Upper lobe of right lung (tissue), 1 donor: ENCODE data around the gene TDRD12. TPM values are rescaled to one million over a fixed set of nuclear protein-coding genes. Genes with fewer than 3 reads are reported as not detected.

Experiments
- ATAC-seq: fragments of 200-7000 bp; cut with Tn5 transposase; one replicate; pipeline ENCODE4 v1.9.1; 2020; ENCODE audit warnings: mild to moderate bottlenecking, moderate library complexity
- DNase-seq: peaks from one replicate; pipeline ENCODE4 v3.0.0-alpha.2; 2020
- H3K27ac ChIP-seq: fragments of 200-600 bp; one replicate; pipeline ENCODE4 v1.8.0; 2022
- H3K27me3 ChIP-seq: fragments of 200-600 bp; one replicate; pipeline ENCODE4 v1.8.0; 2022; ENCODE audit warnings: mild to moderate bottlenecking
- H3K36me3 ChIP-seq: fragments of 200-600 bp; one replicate; pipeline ENCODE4 v1.8.0; 2022
- H3K4me1 ChIP-seq: fragments of 200-600 bp; one replicate; pipeline ENCODE4 v1.8.0; 2022
- H3K4me3 ChIP-seq: fragments of 200-600 bp; one replicate; pipeline ENCODE4 v1.8.0; 2022; ENCODE audit warnings: mild to moderate bottlenecking
- H3K9me3 ChIP-seq: fragments of 200-600 bp; one replicate; pipeline ENCODE4 v1.8.0; 2022
- intact Hi-C: fragments of 100-400 bp; cut with DNase I; formaldehyde crosslinking; loops from one replicate; pipeline ENCODE4 v1.11.0; 2022
- total RNA-seq: library from RNA; stranded (reverse); fragmentation: NEBNext Ultra II Directional; extraction: Animal tissue kit (Norgen Biotek cat#: 25700); gene quantifications from one replicate; pipeline ENCODE4 v1.2.1, GENCODE V29; 2021
- TF ChIP-seq, protein P1 (sequence below): fragments of 200-600 bp; IDR thresholded peaks from one replicate; pipeline ENCODE4 v1.8.0; 2022; ENCODE audit warnings: antibody characterized with exemption
- donor health status: DM: no; HTN: yes; CAD: no; lungs with severe emphysema.

The TDRD12 gene
- total RNA-seq, 1 donor from 2014 or later: not detected

DNA sequence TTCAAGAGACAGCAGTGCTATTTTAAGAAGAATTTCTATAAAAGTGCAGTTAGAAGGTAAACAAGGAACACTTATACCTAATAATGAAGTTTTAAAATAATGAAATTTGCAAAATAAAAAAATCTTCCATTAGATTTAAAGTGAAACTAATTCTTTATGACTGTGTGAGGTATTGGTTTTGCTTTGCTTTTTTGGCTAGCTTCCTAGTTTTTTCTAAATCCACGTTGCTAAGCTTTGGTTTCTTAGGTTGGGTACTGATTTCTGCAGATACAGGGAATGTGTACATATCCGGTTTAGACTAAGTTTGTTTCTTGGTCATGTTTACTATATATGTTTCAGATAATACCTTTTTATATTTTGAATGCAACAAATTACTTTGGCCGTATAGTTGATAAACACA, 90.2 kb downstream of the TDRD12 start:
- intact Hi-C loops: no loop called here

DNA sequence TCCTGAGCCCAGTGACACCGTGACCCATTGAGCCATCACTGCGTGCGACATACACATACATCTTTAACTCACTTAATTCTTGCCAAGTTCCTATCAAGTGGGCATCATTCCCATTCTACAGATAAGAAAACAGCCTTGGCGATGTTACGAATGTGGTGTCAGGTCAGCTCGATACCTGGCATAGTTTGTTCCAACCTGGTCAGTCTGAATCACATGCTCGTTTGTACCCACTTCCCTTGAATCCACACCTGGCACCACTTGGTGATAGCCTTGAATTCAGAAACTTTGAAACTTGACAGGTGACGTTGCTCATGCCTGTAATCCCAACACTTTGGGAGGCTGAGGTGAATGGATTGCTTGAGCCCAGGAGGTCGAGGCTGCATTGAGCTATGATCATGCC, 90.9 kb downstream of the TDRD12 start:
- H3K27me3 ChIP-seq: no peaks in the 10 kb centered on the region
- no peak overlapping the region for H3K4me3 ChIP-seq
- no peaks in the 10 kb centered on the region for H3K9me3 ChIP-seq
- no peaks in the 10 kb centered on the region for H3K4me1 ChIP-seq
- ATAC-seq: no peak
- TF ChIP-seq, protein P1, sequence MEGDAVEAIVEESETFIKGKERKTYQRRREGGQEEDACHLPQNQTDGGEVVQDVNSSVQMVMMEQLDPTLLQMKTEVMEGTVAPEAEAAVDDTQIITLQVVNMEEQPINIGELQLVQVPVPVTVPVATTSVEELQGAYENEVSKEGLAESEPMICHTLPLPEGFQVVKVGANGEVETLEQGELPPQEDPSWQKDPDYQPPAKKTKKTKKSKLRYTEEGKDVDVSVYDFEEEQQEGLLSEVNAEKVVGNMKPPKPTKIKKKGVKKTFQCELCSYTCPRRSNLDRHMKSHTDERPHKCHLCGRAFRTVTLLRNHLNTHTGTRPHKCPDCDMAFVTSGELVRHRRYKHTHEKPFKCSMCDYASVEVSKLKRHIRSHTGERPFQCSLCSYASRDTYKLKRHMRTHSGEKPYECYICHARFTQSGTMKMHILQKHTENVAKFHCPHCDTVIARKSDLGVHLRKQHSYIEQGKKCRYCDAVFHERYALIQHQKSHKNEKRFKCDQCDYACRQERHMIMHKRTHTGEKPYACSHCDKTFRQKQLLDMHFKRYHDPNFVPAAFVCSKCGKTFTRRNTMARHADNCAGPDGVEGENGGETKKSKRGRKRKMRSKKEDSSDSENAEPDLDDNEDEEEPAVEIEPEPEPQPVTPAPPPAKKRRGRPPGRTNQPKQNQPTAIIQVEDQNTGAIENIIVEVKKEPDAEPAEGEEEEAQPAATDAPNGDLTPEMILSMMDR: no peak
- intact Hi-C loops: no loop called here
- no peak overlapping the region for H3K27ac ChIP-seq
- H3K36me3 ChIP-seq: no peaks in the 10 kb centered on the region
- peak; percentile 15 for DNase-seq

More for the DNA sequence above, 90.2 kb downstream of the TDRD12 start:
- no peak overlapping the region for H3K27ac ChIP-seq
- no peaks in the 10 kb centered on the region for H3K9me3 ChIP-seq
- H3K4me3 ChIP-seq: no peak overlapping the region
- ATAC-seq: no peak
- TF ChIP-seq, protein P1: no peak
- no peaks in the 10 kb centered on the region for H3K27me3 ChIP-seq
- DNase-seq: no peak
- H3K36me3 ChIP-seq: no peaks in the 10 kb centered on the region
- H3K4me1 ChIP-seq: no peaks in the 10 kb centered on the region

DNA sequence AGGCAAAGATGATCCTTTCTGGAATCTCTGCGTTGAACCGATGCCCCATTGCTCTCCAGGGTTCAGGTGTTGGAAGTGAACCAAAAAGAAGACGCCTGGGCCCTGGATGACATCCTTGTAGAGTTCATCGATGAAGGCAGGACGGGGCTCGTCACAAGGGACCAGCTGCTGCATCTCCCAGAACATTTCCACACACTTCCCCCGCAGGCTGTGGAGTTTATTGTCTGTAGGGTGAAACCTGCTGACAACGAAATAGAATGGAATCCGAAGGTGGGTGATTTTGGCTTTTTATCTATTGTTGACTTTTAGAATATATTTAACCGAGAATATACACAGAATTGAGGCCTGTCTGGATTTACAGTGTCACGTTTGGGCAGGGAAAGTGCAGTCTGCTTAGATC, 91.6 kb downstream of the TDRD12 start:
- DNase-seq: peak; percentile 19
- no peaks in the 10 kb centered on the region for H3K27me3 ChIP-seq
- intact Hi-C loops: no loop called here
- no peaks in the 10 kb centered on the region for H3K4me1 ChIP-seq
- no peak for ATAC-seq
- H3K4me3 ChIP-seq: no peak overlapping the region
- no peaks in the 10 kb centered on the region for H3K36me3 ChIP-seq
- TF ChIP-seq, protein P1: no peak
- H3K27ac ChIP-seq: no peak overlapping the region
- H3K9me3 ChIP-seq: no peaks in the 10 kb centered on the region

DNA sequence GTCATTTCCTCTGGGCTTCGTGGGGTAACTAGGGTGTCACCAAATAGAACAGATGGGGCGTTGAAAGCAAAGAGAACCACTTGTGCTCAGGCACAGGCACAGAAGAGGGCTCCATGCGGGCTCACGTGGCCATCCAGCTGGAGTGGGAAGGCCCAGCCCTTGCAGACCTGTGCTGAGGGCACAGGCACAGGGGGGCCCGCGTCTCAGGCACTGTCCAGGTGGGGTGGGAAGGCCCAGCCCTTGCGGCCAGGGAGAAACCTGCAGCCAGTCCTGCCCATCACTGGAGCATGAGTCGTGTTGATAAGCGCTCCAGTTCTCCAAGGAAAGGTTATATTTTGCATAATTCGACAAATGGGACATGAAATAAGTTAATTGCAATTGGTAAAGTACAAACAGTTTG, 92.5 kb downstream of the TDRD12 start:
- DNase-seq (peak; percentile 34), ATAC-seq (no peak)
- no peaks in the 10 kb centered on the region for H3K27me3 ChIP-seq
- intact Hi-C loops: no loop called here
- no peaks in the 10 kb centered on the region for H3K36me3 ChIP-seq
- TF ChIP-seq, protein P1: no peak
- no peaks in the 10 kb centered on the region for H3K9me3 ChIP-seq
- H3K27ac ChIP-seq: no peak overlapping the region
- H3K4me3 ChIP-seq: no peak overlapping the region
- H3K4me1 ChIP-seq: no peaks in the 10 kb centered on the region

DNA sequence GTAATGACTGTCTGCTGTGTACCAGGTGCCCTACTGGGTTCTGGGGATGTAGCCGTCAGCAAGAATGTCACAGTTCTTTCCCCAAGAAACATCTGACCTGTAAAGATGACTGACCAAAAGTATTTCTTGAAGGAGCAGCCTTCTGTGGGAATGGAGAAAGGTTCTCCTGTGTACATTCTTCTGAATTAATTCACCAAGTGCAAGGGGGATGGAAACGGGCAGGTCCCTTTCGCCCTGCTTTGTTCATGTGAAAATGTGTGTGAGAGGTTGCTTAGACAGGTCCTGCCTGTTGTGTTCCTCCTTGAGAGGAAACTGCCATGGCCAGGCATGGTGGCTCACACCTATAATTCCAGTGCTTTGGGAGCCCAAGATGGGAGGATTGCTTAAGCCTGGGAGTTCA, 93.0 kb downstream of the TDRD12 start:
- Histone ChIP-seq H3K27me3 (no peaks in the 10 kb centered on the region), H3K9me3 (no peaks in the 10 kb centered on the region), H3K4me1 (no peaks in the 10 kb centered on the region), H3K27ac (no peak overlapping the region), H3K4me3 (no peak overlapping the region), H3K36me3 (no peaks in the 10 kb centered on the region)
- DNase-seq: peak; percentile 15
- TF ChIP-seq, protein P1: no peak
- intact Hi-C loops: no loop called here
- ATAC-seq: no peak

DNA sequence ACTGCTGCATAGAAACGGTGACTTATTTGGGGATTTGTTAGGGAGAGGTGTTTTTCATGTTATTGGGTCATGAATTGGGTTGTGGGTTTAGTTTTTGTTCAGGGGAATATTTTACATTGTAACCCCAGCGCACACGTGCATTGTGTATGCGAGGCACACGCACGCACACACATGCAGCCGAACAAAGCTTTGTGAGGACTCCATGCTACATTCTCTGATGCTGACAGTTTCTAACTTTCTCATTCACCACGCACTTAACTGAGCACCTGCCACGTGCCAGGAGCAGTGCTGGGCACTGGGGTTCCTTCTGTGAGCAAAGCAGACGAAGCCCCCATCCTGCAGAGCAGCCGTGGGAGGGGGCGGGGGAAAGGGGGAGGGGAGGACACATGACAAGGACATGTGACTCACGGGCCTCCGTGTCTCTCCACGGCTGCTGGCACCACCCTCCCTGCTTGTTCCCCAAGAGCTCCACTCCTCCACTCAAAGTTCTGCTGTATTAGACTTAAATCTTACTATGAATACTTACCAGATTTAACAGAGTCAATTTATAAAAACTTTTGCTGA, 94.4 kb downstream of the TDRD12 start:
- DNase-seq: peak; percentile 46
- no peak for ATAC-seq
- intact Hi-C loops: no loop called here
- no peaks in the 10 kb centered on the region for H3K27me3 ChIP-seq
- H3K4me1 ChIP-seq: no peaks in the 10 kb centered on the region
- H3K4me3 ChIP-seq: no peak overlapping the region
- H3K9me3 ChIP-seq: no peaks in the 10 kb centered on the region
- TF ChIP-seq, protein P1: no peak
- no peaks in the 10 kb centered on the region for H3K36me3 ChIP-seq
- no peak overlapping the region for H3K27ac ChIP-seq
